Lower lobe of right lung (tissue), 2 donors: ENCODE data around the gene ZNF628. TPM values are rescaled to one million over a fixed set of nuclear protein-coding genes. Genes with fewer than 3 reads are reported as not detected.

Experiments
- ATAC-seq, 2 donors: fragments of 200-7000 bp; cut with Tn5 transposase; one replicate each; pipeline ENCODE4 v1.9.1; 2020 to 2022; ENCODE audit warnings: mild to moderate bottlenecking in 2 of 2, moderate library complexity in 2 of 2
- DNase-seq: peaks from one replicate; pipeline ENCODE4 v3.0.0-alpha.2; 2020
- H3K27ac ChIP-seq: fragments of 200-600 bp; one replicate; pipeline ENCODE4 v1.8.0; 2022
- H3K27me3 ChIP-seq: fragments of 200-600 bp; one replicate; pipeline ENCODE4 v1.8.0; 2022; ENCODE audit warnings: low read depth
- H3K36me3 ChIP-seq: fragments of 200-600 bp; one replicate; pipeline ENCODE4 v1.8.0; 2022; ENCODE audit warnings: mild to moderate bottlenecking
- H3K4me1 ChIP-seq: fragments of 200-600 bp; one replicate; pipeline ENCODE4 v1.8.0; 2022
- H3K4me3 ChIP-seq: fragments of 200-600 bp; one replicate; pipeline ENCODE4 v1.8.0; 2022; ENCODE audit warnings: mild to moderate bottlenecking
- H3K9me3 ChIP-seq: fragments of 200-600 bp; one replicate; pipeline ENCODE4 v1.8.0; 2022
- CTCF ChIP-seq: fragments of 200-600 bp; IDR thresholded peaks from one replicate; pipeline ENCODE4 v1.8.0; 2022; ENCODE audit warnings: antibody characterized with exemption, mild to moderate bottlenecking
- intact Hi-C: fragments of 100-400 bp; cut with DNase I; formaldehyde crosslinking; loops from one replicate; pipeline ENCODE4 v1.11.0; 2022
- total RNA-seq: library from RNA; stranded (reverse); fragmentation: NEBNext Ultra II Directional; extraction: Animal tissue kit (Norgen Biotek cat#: 25700); gene quantifications from one replicate; pipeline ENCODE4 v1.2.1, GENCODE V29; 2021
- donor health status: DM: no; HTN: yes; CAD: no; lungs with severe emphysema.

Gene ZNF628
- total RNA-seq, 1 donor from 2014 or later: 7.1 TPM

DNA sequence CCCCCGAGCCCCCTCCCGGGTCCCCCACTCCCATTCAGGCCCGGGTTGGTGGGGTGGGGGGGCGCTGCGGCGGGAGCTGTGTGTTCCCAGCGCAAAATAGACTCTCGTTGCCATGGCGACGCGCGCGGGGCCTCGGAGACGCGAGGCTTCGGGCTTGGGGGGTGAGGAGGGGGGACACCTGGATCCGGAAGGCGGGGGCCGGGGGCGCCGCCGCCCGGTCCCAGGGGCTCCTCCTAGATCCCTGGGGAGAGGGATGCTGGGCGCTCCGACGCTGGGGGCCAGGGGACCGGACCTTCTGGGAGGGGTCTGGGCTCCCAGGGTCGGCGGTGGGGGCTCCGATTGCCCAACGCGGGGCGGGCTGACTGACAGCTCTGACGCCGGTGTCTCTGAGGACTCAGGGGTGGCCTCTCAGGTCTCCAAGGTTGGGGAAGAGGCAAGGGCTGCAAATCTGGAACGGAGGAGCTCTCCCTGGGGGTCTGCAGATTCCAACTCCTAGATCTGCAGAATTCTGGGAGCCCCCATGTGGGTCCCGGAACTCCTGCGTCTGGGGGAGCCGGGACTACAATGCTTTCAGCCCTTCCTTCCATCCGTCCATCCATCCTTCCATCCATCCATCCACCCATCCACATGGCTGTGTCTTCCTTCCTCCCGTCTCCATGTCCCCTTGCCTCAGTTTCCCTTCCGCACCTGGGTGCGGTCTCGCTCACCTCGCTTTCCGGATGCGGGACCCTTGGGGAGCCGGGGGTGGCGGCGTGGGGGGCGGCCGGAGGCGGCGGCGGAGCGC lies 24.3 kb upstream of the ZNF628 start:
- DNase-seq (no peak), ATAC-seq (no peak)
- H3K36me3 ChIP-seq: no peaks in the 10 kb centered on the region
- no peak for TF ChIP-seq CTCF
- peaks cover 35% of the 10 kb centered on the region for H3K27me3 ChIP-seq
- no peak overlapping the region for H3K27ac ChIP-seq
- no peaks in the 10 kb centered on the region for H3K9me3 ChIP-seq
- H3K4me1 ChIP-seq: peaks cover 5% of the 10 kb centered on the region
- intact Hi-C loops: no loop called here
- H3K4me3 ChIP-seq: no peak overlapping the region

DNA sequence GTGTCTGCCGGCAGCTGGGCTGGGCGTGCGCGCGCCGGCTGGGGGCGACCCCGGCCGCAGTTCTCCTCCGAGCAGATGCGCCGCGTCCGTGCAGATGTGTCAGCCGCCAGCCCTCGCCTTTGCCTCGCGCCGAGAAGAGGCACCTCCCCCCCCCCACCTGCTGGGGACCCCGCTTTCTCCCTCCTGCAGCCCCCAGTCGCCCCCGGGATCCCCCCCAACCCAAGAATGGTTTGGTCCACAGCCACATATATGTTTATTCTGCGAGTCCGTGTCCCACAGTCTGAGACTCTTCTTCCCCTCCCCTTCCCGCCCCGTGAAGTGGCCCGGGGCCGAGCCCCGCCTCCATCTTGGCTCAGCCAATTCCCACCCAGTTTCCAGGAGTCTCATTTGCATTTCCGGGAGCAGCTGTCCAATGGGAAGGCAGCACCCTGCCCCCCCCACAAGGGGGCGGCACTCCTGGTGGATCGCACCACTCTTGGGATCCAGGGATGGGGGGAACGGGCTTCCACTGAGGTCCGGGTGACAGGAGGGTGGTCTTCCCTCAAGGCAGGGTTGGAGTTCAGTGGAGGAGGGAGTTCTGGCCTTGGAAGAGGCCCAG lies 23.6 kb upstream of the ZNF628 start:
- Histone ChIP-seq H3K4me1 (peaks cover 5% of the 10 kb centered on the region), H3K27me3 (peaks cover 30% of the 10 kb centered on the region), H3K4me3 (no peak overlapping the region), H3K27ac (no peak overlapping the region), H3K9me3 (no peaks in the 10 kb centered on the region), H3K36me3 (no peaks in the 10 kb centered on the region)
- TF ChIP-seq CTCF: no peak
- DNase-seq (no peak), ATAC-seq (peak; percentile 51 to 72)
- intact Hi-C loops: no loop called here

- no peak for TF ChIP-seq CTCF
- Histone ChIP-seq H3K4me3 (no peak overlapping the region), H3K27ac (no peak overlapping the region), H3K4me1 (peaks cover 5% of the 10 kb centered on the region), H3K27me3 (peaks cover 30% of the 10 kb centered on the region), H3K9me3 (no peaks in the 10 kb centered on the region), H3K36me3 (no peaks in the 10 kb centered on the region)
- no peak for DNase-seq
- intact Hi-C loops: no loop called here
- ATAC-seq: no peak
Observed at GRCh38 chr19:55453511-55454260, 22.7 kb upstream of the ZNF628 start.

GRCh38 chr19:55454787-55455243 lies 21.6 kb upstream of the ZNF628 start:
- DNase-seq (no peak), ATAC-seq (no peak)
- Histone ChIP-seq H3K27ac (no peak overlapping the region), H3K9me3 (no peaks in the 10 kb centered on the region), H3K36me3 (no peaks in the 10 kb centered on the region), H3K4me3 (no peak overlapping the region), H3K4me1 (peaks cover 8% of the 10 kb centered on the region), H3K27me3 (peaks cover 22% of the 10 kb centered on the region)
- intact Hi-C loops: no loop called here
- peak; percentile 44 for TF ChIP-seq CTCF

GRCh38 chr19:55455576-55456235 lies 20.7 kb upstream of the ZNF628 start:
- H3K27ac ChIP-seq: no peak overlapping the region
- H3K9me3 ChIP-seq: no peaks in the 10 kb centered on the region
- intact Hi-C loops: no loop called here
- ATAC-seq: no peak
- no peaks in the 10 kb centered on the region for H3K36me3 ChIP-seq
- peaks cover 17% of the 10 kb centered on the region for H3K4me1 ChIP-seq
- H3K4me3 ChIP-seq: no peak overlapping the region
- H3K27me3 ChIP-seq: peaks cover 21% of the 10 kb centered on the region
- DNase-seq: no peak
- no peak for TF ChIP-seq CTCF
